HG02884 (cell line): ENCODE measurements around the gene CDC45.

Experiments
- ATAC-seq: cut with Tn5 transposase; IDR thresholded peaks from one replicate; pipeline ENCODE4 v1.9.1; 2021; ENCODE audit warnings: mild to moderate bottlenecking, moderate library complexity; ENCODE audit not compliant: unreplicated experiment

CDC45 gene

GRCh38 chr22:19553201-19553600, 73.5 kb downstream of the CDC45 start:
- no peak for ATAC-seq

GRCh38 chr22:19554834-19555404, 75.2 kb downstream of the CDC45 start:
- no peak for ATAC-seq

GRCh38 chr22:19555651-19556050, 75.9 kb downstream of the CDC45 start:
- ATAC-seq = no peak

- no peak for ATAC-seq
These were observed 77.3 kb downstream of the CDC45 start for GRCh38 chr22:19556963-19557545.

- ATAC-seq = no peak
These were observed 79.6 kb downstream of the CDC45 start for GRCh38 chr22:19559324-19559811.

- no peak for ATAC-seq
These were observed 80.2 kb downstream of the CDC45 start for GRCh38 chr22:19559956-19560355.

- ATAC-seq = no peak
These were observed 85.9 kb downstream of the CDC45 start for GRCh38 chr22:19565382-19566278.

- no peak for ATAC-seq
These were observed 86.8 kb downstream of the CDC45 start for GRCh38 chr22:19566279-19567156.

GRCh38 chr22:19567157-19568009, 87.7 kb downstream of the CDC45 start:
- no peak for ATAC-seq

GRCh38 chr22:19568337-19569275, 88.9 kb downstream of the CDC45 start:
- ATAC-seq = no peak

GRCh38 chr22:19569276-19569640, 89.5 kb downstream of the CDC45 start:
- no peak for ATAC-seq

- ATAC-seq = no peak
These were observed 90.3 kb downstream of the CDC45 start for GRCh38 chr22:19569976-19570375.
